ENCODE results near the gene CFAP97.

Gene CFAP97

DNA sequence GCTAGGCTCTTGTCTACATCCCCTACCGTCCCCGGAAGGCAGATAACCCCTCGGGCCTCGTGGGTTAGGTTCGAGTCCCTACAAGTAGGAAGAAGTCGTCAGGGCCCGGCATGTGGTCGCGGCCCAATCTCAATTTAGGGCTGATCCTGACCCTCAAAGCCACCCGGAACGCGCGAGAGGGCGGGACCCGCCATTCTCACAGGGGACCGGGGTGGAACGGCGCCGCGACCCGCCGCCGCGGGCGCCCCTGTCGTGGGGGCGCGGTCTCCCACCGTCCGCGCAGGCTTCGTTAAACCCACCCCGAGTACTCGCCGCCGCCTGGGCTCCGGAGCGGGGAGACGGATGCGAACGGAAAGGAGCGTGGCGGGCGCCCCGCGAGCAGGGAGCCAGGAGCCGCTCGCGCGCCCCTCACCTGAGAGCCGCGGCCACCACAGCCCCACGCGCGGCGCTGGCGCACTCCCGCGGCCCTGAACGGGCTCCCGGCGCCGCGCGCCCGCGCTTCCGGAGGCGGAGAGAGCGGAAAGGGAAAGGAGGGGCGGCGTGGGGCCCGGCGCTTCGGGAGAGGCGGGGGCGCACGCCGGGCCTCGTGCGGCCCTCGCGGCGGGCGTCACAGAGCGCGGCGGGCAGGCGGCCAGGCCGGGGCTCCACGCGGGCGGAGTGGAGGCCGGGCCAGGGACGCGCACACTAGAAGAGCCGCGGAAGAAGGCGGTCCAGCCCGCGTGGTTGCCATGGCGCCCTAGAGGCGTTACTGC is at the start of gene CFAP97:
Gene CFAP97 (minus strand): TSS at position 515 of the 752 bp plus-strand sequence. CDS start 12,804 bp downstream, outside the sequence.
- TF ChIP-seq CTCF (IDR thresholded peaks at IDR 0.05; ENCODE audit: insufficient read depth, low read depth, low read length, missing control alignments), result no peak
- peak; percentile 91 for DNase-seq (ENCODE audit: low read depth)
- H3K4me3 ChIP-seq (ENCODE audit: low read depth, low read length), result peak within 1 kb of the TSS; percentile 88

DNA sequence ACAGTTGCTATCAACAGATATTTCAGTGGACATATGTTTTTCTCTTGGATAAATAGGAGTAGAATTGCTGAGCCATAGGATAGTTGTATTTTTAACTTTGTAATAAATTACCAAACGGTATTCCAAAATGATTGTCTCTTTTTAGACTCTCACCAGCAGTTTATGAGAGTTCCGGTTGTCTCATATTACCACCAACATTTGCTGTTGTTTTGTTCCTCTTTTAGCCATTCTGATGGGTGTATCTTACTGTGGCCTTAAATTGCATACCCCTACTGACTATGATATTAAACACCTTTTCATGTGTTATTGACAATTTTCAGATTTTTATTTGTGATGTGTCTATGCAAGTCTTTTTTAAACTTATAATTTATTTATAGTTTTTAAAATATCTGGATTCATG is 45.3 kb upstream of the CFAP97 start:
- no peak for DNase-seq (ENCODE audit: low read depth)
- H3K4me3 ChIP-seq (ENCODE audit: low read depth, low read length), result no peak overlapping the region
- no peak for TF ChIP-seq CTCF (IDR thresholded peaks at IDR 0.05; ENCODE audit: insufficient read depth, low read depth, low read length, missing control alignments)

GRCh38 chr4:185248393-185249039 is 44.7 kb upstream of the CFAP97 start:
- no peak overlapping the region for H3K4me3 ChIP-seq (ENCODE audit: low read depth, low read length)
- no peak for TF ChIP-seq CTCF (IDR thresholded peaks at IDR 0.05; ENCODE audit: insufficient read depth, low read depth, low read length, missing control alignments)
- DNase-seq (ENCODE audit: low read depth), result no peak

- DNase-seq (ENCODE audit: low read depth), result no peak
- no peak for TF ChIP-seq CTCF (IDR thresholded peaks at IDR 0.05; ENCODE audit: insufficient read depth, low read depth, low read length, missing control alignments)
- no peak overlapping the region for H3K4me3 ChIP-seq (ENCODE audit: low read depth, low read length)
Measured at GRCh38 chr4:185247151-185247550, 43.4 kb upstream of the CFAP97 start.

DNA sequence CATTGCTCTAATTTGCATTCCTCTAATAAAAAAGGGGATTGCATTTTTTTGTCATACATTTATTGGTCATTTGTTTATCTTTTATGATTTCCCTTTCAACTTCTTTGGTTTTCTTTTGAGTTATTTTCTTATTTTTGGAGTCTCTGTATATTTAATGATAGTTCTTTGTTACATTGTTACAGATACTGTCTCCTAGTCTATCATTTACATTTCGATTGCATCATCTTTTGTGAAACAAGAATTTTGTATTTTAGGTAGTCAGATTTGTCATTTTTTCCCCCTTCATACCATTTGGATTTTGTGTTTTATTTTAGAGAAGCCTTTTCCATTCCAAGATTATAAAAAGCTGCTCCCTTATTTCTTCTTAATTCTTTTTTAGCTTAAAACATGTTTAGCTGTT is 42.7 kb upstream of the CFAP97 start:
- DNase-seq (ENCODE audit: low read depth), result no peak
- TF ChIP-seq CTCF (IDR thresholded peaks at IDR 0.05; ENCODE audit: insufficient read depth, low read depth, low read length, missing control alignments), result no peak
- no peak overlapping the region for H3K4me3 ChIP-seq (ENCODE audit: low read depth, low read length)

DNA sequence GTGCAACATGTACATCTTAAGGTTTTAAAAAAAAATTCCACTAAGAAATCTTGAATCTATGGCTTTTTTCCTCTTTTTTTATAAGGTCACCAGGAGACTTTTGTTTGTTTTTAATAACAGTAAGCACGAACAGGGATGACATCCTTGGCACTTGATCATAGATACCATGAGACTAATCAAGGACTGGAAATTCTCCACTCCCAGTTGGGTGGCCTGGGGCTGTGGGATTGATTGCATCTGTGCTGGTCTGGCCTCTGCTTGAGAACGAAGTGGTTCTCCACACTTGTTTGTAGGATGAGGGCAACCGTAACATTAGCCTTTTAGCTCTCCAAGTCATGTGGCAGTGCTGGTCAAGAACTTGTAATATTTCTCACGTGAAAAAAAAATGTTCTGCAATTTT is 41.0 kb upstream of the CFAP97 start:
- H3K4me3 ChIP-seq (ENCODE audit: low read depth, low read length), result no peak overlapping the region
- no peak for TF ChIP-seq CTCF (IDR thresholded peaks at IDR 0.05; ENCODE audit: insufficient read depth, low read depth, low read length, missing control alignments)
- no peak for DNase-seq (ENCODE audit: low read depth)
